Vein endothelial cell (primary cell): ENCODE data around the gene FAM227A. TPM values are rescaled to one million over a fixed set of nuclear protein-coding genes. Genes with fewer than 3 reads are reported as not detected.

Experiments
- total RNA-seq: library from RNA; depleted of rRNA; stranded (reverse); fragments of >200 nt; gene quantifications from 2 replicates; pipeline ENCODE4 v1.2.3, GENCODE V29; 2012

The FAM227A gene
- 2.1 and 2.3 TPM in 2 replicates for total RNA-seq

DNA sequence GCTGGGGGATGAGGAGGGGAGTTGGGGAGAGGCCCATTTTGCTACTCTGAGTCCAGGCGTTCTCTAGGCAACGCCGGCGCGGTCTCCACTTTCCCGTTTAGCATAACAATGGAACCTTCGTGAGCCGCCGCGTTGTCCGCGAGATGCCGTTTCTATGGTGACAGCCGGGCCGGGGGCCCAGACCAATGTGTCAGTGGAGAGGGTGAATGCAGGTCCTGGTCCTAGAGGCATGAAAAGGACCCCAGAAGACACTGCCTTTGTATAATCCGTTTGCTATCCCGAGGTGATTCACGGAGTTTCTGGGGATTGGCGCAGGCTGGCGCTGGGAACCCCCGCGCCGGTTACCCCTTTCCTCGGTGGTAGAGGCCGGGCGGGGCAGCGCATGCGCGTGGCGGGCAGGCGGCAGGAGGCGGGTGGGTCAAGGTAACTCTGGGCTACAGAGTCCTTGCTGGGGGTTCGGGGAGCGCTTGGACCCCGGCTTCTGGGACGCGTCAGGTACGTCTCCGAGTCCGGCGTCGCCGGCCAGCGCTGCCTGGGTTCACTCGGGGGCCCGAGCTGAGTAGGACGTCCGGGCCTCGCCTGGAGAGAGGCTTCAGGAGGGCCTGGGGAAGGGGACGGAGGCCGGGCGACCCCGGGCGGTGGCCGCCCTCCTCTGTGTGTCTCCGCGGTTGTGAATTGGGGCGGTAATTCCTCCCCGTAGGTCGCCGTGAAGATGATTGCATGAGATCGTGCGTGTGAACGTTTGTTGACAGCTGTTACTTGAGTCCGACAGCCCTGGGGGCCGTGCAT lies at the start of gene FAM227A, which contains the start of gene CBY1:
TSS of gene FAM227A (minus strand) at position 137 of the 789 bp plus-strand sequence. CDS start 6,224 bp downstream, outside the sequence.
TSS of gene CBY1 (plus strand) at position 383 of the 789 bp plus-strand sequence. CDS start 11,417 bp downstream, outside the sequence.

DNA sequence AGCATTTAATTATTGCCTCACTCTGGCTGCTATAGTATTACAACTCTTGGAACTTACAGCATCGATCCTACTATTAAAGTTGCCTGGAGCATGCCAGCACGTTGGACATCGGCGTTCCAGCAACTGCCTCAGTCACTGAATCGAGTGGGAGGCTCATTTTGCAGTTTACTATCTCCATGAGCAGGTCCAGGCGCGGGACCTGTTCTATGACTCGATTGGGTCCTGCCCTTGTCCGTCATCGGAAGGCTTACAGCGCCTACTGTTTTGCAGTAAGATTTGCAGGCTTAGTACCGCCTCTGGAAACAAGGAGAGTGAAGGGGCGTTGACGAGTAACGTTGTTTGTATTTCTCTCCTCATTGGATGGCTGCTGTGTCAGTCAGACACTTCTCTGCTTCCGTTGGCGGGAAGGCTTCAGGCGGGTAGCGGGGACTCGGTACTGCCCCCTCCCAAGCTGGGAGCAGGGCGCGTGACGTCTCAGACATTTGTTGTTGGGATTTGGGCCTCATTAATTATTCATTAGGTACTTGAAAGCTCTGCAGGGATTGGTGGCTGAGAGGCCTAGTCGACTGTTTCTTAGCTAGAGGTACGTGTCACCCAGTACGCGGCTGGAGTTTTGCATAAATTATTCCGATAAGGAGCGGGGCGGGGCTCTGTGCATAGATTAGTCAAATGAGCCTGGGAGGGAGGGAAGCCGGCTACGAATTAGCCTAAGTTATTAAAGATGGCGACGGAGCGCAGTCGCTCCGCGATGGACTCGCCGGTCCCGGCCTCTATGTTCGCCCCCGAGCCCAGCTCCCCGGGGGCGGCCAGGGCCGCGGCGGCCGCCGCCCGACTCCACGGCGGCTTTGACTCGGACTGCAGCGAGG lies 49.3 kb upstream of the FAM227A start, which contains the start of gene GTPBP1:
TSS of gene GTPBP1 (plus strand) at position 710 of the 866 bp plus-strand sequence. CDS start at position 722, 12 bp downstream.

DNA sequence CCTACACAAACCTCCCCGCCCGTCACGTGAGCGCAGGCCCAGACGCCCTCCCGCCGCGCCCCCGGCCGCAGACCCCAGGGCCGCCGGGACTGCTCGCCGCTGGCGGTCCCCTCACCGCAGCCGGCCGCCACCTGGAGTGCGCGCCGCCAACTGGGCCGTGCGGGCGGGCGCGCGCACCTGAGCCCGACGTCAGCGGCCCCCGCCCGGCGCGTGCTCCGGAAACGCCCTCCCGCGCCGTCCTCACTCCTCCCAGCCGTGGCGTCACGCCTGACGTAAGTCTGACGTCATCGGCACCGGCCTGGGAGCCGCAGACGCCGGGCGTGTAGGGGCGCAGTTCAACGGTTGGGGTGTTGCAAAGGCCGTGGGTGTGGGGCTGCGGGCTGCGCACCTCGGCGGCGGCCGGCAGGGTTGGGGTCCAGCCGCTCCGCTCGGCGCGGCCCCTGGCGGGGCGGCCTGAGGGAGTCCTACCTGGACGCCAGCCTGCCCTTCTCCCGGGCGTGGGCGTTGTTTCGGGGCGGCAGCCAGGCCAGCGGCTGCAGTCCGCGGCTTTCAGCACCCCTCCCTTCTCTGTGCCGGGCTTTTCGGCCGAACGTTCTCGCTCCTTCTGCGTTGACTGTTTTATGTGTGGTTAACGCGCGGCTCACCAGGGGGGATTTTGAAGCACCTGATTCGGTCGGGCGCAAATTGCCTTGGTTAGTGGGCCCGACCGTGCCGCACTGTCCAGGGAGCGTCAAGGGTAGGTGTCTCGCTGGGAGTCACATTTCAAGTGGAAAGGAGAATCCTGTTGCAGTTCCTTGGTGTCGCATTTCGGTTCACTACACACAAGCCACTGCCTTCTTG lies 44.8 kb upstream of the FAM227A start, which contains the start of gene JOSD1:
TSS of gene JOSD1 (minus strand) at position 155 of the 840 bp plus-strand sequence. CDS start 956 bp downstream, outside the sequence.

DNA sequence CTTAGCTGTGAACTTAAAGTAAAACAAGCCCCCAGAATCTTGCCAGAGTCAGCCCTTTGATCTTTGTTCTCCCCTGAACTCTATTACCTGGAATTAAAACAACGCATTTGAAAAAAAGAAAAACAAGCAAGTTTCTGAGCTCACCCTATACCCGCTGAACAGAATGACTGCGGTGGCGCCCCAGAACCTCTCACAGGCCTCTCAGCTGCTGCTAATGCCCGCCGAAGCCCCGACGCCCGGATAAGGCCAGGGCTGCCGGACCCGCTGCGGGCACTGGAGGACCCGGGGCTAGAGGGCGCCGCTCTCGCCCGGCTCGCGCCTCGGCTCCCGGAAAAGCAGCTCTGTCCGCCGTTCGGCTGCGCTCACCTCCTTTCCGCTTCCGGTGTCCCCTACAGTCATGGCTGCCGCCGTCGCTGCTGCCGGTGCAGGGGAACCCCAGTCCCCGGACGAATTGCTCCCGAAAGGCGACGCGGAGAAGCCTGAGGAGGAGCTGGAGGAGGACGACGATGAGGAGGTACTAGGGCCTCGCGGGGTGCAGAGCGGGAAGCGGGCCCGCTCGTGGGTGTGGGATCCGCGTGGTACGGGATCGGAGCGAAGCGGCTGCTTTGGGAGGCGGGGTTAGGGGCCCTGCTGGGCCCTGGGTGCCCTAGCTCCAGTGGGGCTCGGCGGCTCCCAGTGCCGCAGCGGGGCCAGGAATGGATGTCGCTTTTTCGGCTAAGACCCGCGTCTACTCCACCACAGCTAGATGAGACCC lies 25.6 kb upstream of the FAM227A start, which contains the start of gene TOMM22:
TSS of gene TOMM22 (plus strand) at position 376 of the 754 bp plus-strand sequence. CDS start at position 398, 22 bp downstream.

DNA sequence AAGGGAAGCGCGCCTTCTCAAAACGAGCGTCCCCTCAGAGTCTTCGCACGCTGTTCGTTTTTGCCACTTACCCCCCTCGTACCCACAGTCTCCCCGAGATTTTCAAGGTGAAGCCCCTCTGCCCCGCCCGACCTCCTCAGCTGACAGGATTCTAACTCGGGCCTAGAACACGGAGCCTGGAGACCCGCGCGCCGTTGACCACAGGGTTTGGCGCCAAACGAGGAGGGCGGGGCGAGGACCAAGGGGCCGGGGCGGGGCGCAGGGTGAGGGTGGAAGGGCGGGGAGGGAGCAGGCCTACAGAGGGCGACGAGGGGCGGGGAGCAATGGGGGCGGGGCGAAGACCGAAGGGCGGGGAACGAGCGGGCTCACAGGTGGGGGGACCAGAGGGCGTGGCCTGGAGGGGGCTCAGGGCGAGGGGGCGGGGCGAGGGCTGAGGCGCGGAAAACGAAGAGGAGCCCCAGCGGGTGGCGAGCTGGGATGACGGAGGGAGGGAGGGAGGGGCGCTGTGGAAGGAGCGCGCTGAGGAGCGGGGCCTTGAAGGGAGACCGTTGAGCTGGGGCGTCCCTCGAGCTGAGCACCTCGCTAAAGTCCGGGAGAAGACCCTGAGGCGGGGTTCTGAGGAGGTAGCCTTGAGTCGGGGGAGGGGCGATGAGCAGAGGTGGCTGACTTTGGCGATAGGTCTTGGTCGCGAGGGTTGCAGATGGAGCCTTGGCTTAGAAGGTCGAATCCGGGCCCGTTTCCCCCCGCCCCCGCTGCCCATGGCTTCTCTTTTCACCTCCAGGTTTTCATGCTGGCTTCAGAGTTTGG lies 86.0 kb downstream of the FAM227A start, which contains the start of gene DMC1:
TSS of gene DMC1 (minus strand) at position 212 of the 807 bp plus-strand sequence. CDS start 1,927 bp downstream, outside the sequence.

Other genes with a start within 250 kb of the FAM227A start
- gene KCNJ4, start 201.2 kb downstream of the FAM227A start, total RNA-seq, result not detected in 2 replicates
- 43.3 and 56.8 TPM in 2 replicates for gene KDELR3, start 188.3 kb downstream of the FAM227A start, total RNA-seq
- 383 and 534 TPM in 2 replicates for gene DDX17, start 150.1 kb downstream of the FAM227A start, total RNA-seq
- gene DMC1, start 86.2 kb downstream of the FAM227A start, total RNA-seq, result 0.33 and 0.96 TPM in 2 replicates
- gene CBY1, start 246 bp upstream of the FAM227A start, total RNA-seq, result 16.4 and 18.3 TPM in 2 replicates
- gene TOMM22, start 25.6 kb upstream of the FAM227A start, total RNA-seq, result 82.6 and 106 TPM in 2 replicates
- 86.2 and 87.9 TPM in 2 replicates for gene JOSD1, start 44.6 kb upstream of the FAM227A start, total RNA-seq
- 32.4 and 39.5 TPM in 2 replicates for gene GTPBP1, start 49.6 kb upstream of the FAM227A start, total RNA-seq
- gene SUN2, start 99.6 kb upstream of the FAM227A start, total RNA-seq, result 125 and 142 TPM in 2 replicates
- 11.1 and 18.9 TPM in 2 replicates for gene DNAL4, start 137.8 kb upstream of the FAM227A start, total RNA-seq
- gene NPTXR, start 187.6 kb upstream of the FAM227A start, total RNA-seq, result 0.33 and 0.38 TPM in 2 replicates
- gene CBX6, start 215.8 kb upstream of the FAM227A start, total RNA-seq, result 49.2 and 59.8 TPM in 2 replicates